Transverse colon (tissue), 4 donors: ENCODE results near the gene CLDN8. TPM values are rescaled to one million over a fixed set of nuclear protein-coding genes. Genes with fewer than 3 reads are reported as not detected.

Experiments
- DNase-seq: peaks from one replicate; pipeline ENCODE4 v3.0.0-alpha.2; 2019
- H3K27ac ChIP-seq, 4 donors: fragments of 200-600 bp; sonication (generic); 2 replicates each; pipeline ENCODE4 v1.5.1; 2016 to 2018; ENCODE audit warnings: inconsistent platforms in 4 of 4
- H3K27me3 ChIP-seq: fragments of 200-600 bp; sonication (generic); 2 replicates; pipeline ENCODE4 v1.5.1; 2017; ENCODE audit warnings: inconsistent platforms
- H3K36me3 ChIP-seq, 4 donors: fragments of 200-600 bp; sonication (generic); 2 replicates each; pipeline ENCODE4 v1.5.1; 2017 to 2019; ENCODE audit warnings: inconsistent platforms in 4 of 4
- H3K4me1 ChIP-seq, 4 donors: fragments of 200-600 bp; sonication (generic); 2 replicates each; pipeline ENCODE4 v1.5.1; 2017 to 2020; ENCODE audit warnings: inconsistent platforms in 4 of 4
- H3K4me3 ChIP-seq, 4 donors: fragments of 200-600 bp; sonication (generic); 1 replicate in 1 of 4; 2 replicates in 3 of 4; pipeline versions ENCODE4 v1.5.1 to v1.6.1; 2017 to 2019; ENCODE audit warnings: inconsistent platforms in 4 of 4
- H3K9me3 ChIP-seq, 2 donors: fragments of 200-600 bp; sonication (generic); 2 replicates each; pipeline ENCODE4 v1.5.1; 2017 to 2019; ENCODE audit warnings: inconsistent platforms in 2 of 2
- EP300 ChIP-seq: sonication (generic); formaldehyde crosslinking; IDR thresholded peaks from one replicate; pipeline ENCODE4 v1.6.1; 2017; ENCODE audit warnings: antibody characterized with exemption, low read depth
- POLR2A ChIP-seq: fragments of 450-650 bp; IDR thresholded peaks from one replicate; pipeline ENCODE4 v1.6.1; 2016; ENCODE audit warnings: antibody characterized with exemption, mild to moderate bottlenecking, moderate library complexity
- POLR2AphosphoS5 ChIP-seq, 3 donors: sonication (generic); formaldehyde crosslinking; IDR thresholded peaks; one replicate each; pipeline ENCODE4 v1.6.1; 2016; ENCODE audit warnings: antibody characterized with exemption in 3 of 3
- WGBS, 2 donors: methylation state at CpG; one replicate each; pipeline ENCODE4 v1.1.5; 2018; ENCODE audit warnings: low coverage in 1 of 2; 5-methylcytosine and 5-hydroxymethylcytosine counted together
- in situ Hi-C, 4 donors: fragments of 200-750 bp; cut with MboI; loops; one replicate each; pipeline versions ENCODE4 v1.15.0 to v1.15.1; 2017; ENCODE audit warnings: low sequenced_read_pairs in 3 of 4, low pct_ligation_motif_present in 1 of 4, low pct_unique_long_range_greater_than_20kb in 1 of 4
- intact Hi-C: fragments of 100-400 bp; cut with DNase I; formaldehyde crosslinking; loops from one replicate; pipeline ENCODE4 v1.15.1; 2023; ENCODE audit warnings: low total_unique reads
- total RNA-seq, 4 donors: library from RNA; depleted of rRNA; stranded (reverse); fragments of >200 nt; gene quantifications; one replicate each; pipeline ENCODE4 v1.1.0, GENCODE V29; 2016
- TF ChIP-seq, protein P1 (sequence below), 5 experiments: fragments of 200-600 bp in 3 of 5; fragments of 450-650 bp in 2 of 5; sonication (generic) in 3 of 5; IDR thresholded peaks; 1 replicate in 2 of 5; 2 replicates in 3 of 5; pipeline ENCODE4 v1.5.1; 2016 to 2017; ENCODE audit warnings: antibody characterized with exemption in 5 of 5, inconsistent platforms in 3 of 5, mild to moderate bottlenecking in 2 of 5, moderate library complexity in 1 of 5

CLDN8 gene
- total RNA-seq, 4 donors from 2014 or later = 13.5 to 107 (median 33.2) TPM

- Histone ChIP-seq H3K36me3 (no peaks in the 10 kb centered on the region), H3K27me3 (no peaks in the 10 kb centered on the region), H3K27ac (no peak overlapping the region), H3K4me1 (no peaks in the 10 kb centered on the region), H3K9me3 (no peaks in the 10 kb centered on the region), H3K4me3 (no peak overlapping the region)
- WGBS, 2 donors = 61 to 82% methylated on average over 2 to 3 of the region's 3 CpGs
- TF ChIP-seq POLR2AphosphoS5 (IDR thresholded peaks at IDR 0.05) (no peak), EP300 (no peak), POLR2A (no peak)
- TF ChIP-seq, protein P1, sequence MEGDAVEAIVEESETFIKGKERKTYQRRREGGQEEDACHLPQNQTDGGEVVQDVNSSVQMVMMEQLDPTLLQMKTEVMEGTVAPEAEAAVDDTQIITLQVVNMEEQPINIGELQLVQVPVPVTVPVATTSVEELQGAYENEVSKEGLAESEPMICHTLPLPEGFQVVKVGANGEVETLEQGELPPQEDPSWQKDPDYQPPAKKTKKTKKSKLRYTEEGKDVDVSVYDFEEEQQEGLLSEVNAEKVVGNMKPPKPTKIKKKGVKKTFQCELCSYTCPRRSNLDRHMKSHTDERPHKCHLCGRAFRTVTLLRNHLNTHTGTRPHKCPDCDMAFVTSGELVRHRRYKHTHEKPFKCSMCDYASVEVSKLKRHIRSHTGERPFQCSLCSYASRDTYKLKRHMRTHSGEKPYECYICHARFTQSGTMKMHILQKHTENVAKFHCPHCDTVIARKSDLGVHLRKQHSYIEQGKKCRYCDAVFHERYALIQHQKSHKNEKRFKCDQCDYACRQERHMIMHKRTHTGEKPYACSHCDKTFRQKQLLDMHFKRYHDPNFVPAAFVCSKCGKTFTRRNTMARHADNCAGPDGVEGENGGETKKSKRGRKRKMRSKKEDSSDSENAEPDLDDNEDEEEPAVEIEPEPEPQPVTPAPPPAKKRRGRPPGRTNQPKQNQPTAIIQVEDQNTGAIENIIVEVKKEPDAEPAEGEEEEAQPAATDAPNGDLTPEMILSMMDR (IDR thresholded peaks at IDR 0.05) = no peak
- no peak for DNase-seq
- intact Hi-C loops (no loop called here), in situ Hi-C loops (no loop called here)
Measured at GRCh38 chr21:30168086-30168485, 47.8 kb downstream of the CLDN8 start.

- no peak for TF ChIP-seq EP300
- Histone ChIP-seq H3K27ac (no peak within 1 kb of the TSS), H3K4me3 (no peak within 1 kb of the TSS), H3K9me3 (no peaks in the 10 kb centered on the region), H3K36me3 (no peaks in the 10 kb centered on the region), H3K4me1 (no peaks in the 10 kb centered on the region), H3K27me3 (no peaks in the 10 kb centered on the region)
- in situ Hi-C loops (no loop called here), intact Hi-C loops (no loop called here)
- 50 to 71% methylated on average over 1 of the region's 1 CpG for WGBS, 2 donors
- DNase-seq = no peak
Measured at GRCh38 chr21:30166705-30167104, 49.2 kb downstream of the CLDN8 start, which contains the start of gene CLDN17. Gene CLDN17 (minus strand): TSS chr21:30166805. CDS start chr21:30166617, 188 bp downstream.

DNA sequence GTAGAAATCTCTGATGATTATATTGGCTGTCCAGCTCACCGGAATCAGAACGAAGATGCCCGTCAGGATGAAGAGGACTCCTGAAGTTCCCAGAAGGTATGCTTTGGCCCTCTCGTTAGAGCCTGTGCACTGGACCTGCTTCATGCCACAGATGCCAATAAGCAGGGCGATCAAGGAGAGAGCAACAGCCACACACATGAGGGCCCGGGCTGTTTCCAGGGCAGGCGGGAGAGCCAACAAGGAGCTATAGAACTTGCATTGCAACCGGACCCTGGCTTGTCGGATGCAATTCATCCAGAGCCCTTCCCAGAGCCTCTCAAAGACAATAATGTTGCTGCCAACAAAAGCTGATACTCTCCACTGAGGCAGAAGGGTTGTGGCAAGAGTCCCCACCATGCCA, 49.7 kb downstream of the CLDN8 start:
- Histone ChIP-seq H3K9me3 (no peaks in the 10 kb centered on the region), H3K27ac (no peak overlapping the region), H3K36me3 (no peaks in the 10 kb centered on the region), H3K4me1 (no peaks in the 10 kb centered on the region), H3K27me3 (no peaks in the 10 kb centered on the region), H3K4me3 (no peak overlapping the region)
- no peak for TF ChIP-seq EP300
- no peak for TF ChIP-seq POLR2AphosphoS5 (IDR thresholded peaks at IDR 0.05)
- TF ChIP-seq, protein P1 (IDR thresholded peaks at IDR 0.05) = no peak
- no peak for TF ChIP-seq POLR2A
- 87% methylated on average over 9 of the region's 9 CpGs; no CpG with 5 or more reads in 1 of the 2 donors for WGBS, 2 donors
- DNase-seq = no peak
- intact Hi-C loops (no loop called here), in situ Hi-C loops (no loop called here)

- WGBS, 2 donors = 68 to 83% methylated on average over 1 of the region's 1 CpG
- Histone ChIP-seq H3K27ac (no peak overlapping the region), H3K4me3 (no peak overlapping the region), H3K9me3 (no peaks in the 10 kb centered on the region), H3K36me3 (no peaks in the 10 kb centered on the region), H3K4me1 (no peaks in the 10 kb centered on the region), H3K27me3 (no peaks in the 10 kb centered on the region)
- DNase-seq = no peak
- intact Hi-C loops = no loop called here
- in situ Hi-C loops = no loop called here
- TF ChIP-seq, protein P1 (IDR thresholded peaks at IDR 0.05) = no peak
- TF ChIP-seq POLR2AphosphoS5 (IDR thresholded peaks at IDR 0.05) = no peak
- no peak for TF ChIP-seq POLR2A
- no peak for TF ChIP-seq EP300
Measured at GRCh38 chr21:30164796-30165195, 51.1 kb downstream of the CLDN8 start.

Other genes starting within 250 kb of the CLDN8 start
- gene CLDN17, start 49.3 kb downstream of the CLDN8 start, total RNA-seq = 1 to 10 TPM in 1 of 4 donors, not detected in 3; 3.0 TPM
- gene KRTAP24-1, start 66.9 kb upstream of the CLDN8 start, total RNA-seq = not detected
- not detected for gene KRTAP25-1, start 73.4 kb upstream of the CLDN8 start, total RNA-seq
- gene KRTAP26-1, start 104.2 kb upstream of the CLDN8 start, total RNA-seq = not detected
- not detected for gene KRTAP27-1, start 121.6 kb upstream of the CLDN8 start, total RNA-seq
- gene KRTAP23-1, start 132.5 kb upstream of the CLDN8 start, total RNA-seq = not detected
- 1 to 10 TPM in 2 of 4 donors, not detected in 2; 1.7 to 2.7 TPM for gene KRTAP13-2, start 156.2 kb upstream of the CLDN8 start, total RNA-seq
- gene KRTAP13-1, start 179.9 kb upstream of the CLDN8 start, total RNA-seq = not detected
- gene KRTAP13-3, start 209.8 kb upstream of the CLDN8 start, total RNA-seq = not detected
- not detected for gene KRTAP13-4, start 214.1 kb upstream of the CLDN8 start, total RNA-seq
- gene KRTAP15-1, start 224.2 kb upstream of the CLDN8 start, total RNA-seq = not detected